Osteocyte (in vitro differentiated cells): ENCODE data around the gene ZNF502. TPM values are rescaled to one million over a fixed set of nuclear protein-coding genes. Genes with fewer than 3 reads are reported as not detected.

Source experiments
- DNase-seq: peaks from one replicate; pipeline ENCODE4 v3.0.0; 2021; ENCODE audit warnings: mixed read lengths; ENCODE audit not compliant: unreplicated experiment; ENCODE audit errors: extremely low spot score
- H3K27ac Mint-ChIP-seq: one replicate; pipeline ENCODE4 v1.8.0; 2021; ENCODE audit warnings: mild to moderate bottlenecking, mixed read lengths; ENCODE audit not compliant: unreplicated experiment
- H3K27me3 Mint-ChIP-seq: one replicate; pipeline ENCODE4 v1.8.0; 2021; ENCODE audit warnings: mixed read lengths; ENCODE audit not compliant: unreplicated experiment
- H3K36me3 Mint-ChIP-seq: one replicate; pipeline ENCODE4 v1.8.0; 2021; ENCODE audit warnings: mixed read lengths; ENCODE audit not compliant: unreplicated experiment
- H3K4me1 Mint-ChIP-seq: one replicate; pipeline ENCODE4 v1.8.0; 2021; ENCODE audit warnings: mixed read lengths; ENCODE audit not compliant: unreplicated experiment
- H3K4me3 Mint-ChIP-seq: one replicate; pipeline ENCODE4 v1.8.0; 2021; ENCODE audit warnings: mild to moderate bottlenecking, moderate library complexity, mixed read lengths; ENCODE audit not compliant: unreplicated experiment
- H3K9me3 Mint-ChIP-seq: one replicate; pipeline ENCODE4 v1.8.0; 2021; ENCODE audit warnings: mixed read lengths; ENCODE audit not compliant: unreplicated experiment
- total RNA-seq: library from RNA; stranded (reverse); gene quantifications from 2 replicates; pipeline ENCODE4 v1.2.1, GENCODE V29; 2021
- TF ChIP-seq, protein P1 (sequence below): fragments of 200-600 bp; sonication (generic); IDR thresholded peaks from 2 replicates; pipeline ENCODE4 v1.5.0; 2021; ENCODE audit warnings: antibody characterized with exemption, mild to moderate bottlenecking, moderate library complexity

ZNF502 gene
- total RNA-seq, 1 donor from 2014 or later: not detected

DNA sequence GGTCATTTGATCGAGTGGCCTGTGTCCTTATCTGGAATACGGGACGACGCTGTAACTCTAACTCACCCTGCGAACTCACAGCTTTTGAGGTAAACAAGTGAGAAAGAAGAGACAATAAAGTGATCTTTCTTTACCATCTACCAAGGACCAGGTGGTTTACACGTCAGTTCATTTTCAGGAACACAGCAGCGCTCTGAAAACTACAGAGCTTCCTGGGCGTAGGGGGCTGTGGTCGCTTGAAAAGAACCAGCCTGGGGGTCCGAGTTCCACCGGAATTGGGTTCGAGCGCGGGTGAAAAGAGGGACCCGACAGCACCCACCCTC is 48.6 kb downstream of the ZNF502 start:
- H3K9me3 Mint-ChIP-seq: peaks cover 22% of the 10 kb centered on the region
- TF ChIP-seq, protein P1, sequence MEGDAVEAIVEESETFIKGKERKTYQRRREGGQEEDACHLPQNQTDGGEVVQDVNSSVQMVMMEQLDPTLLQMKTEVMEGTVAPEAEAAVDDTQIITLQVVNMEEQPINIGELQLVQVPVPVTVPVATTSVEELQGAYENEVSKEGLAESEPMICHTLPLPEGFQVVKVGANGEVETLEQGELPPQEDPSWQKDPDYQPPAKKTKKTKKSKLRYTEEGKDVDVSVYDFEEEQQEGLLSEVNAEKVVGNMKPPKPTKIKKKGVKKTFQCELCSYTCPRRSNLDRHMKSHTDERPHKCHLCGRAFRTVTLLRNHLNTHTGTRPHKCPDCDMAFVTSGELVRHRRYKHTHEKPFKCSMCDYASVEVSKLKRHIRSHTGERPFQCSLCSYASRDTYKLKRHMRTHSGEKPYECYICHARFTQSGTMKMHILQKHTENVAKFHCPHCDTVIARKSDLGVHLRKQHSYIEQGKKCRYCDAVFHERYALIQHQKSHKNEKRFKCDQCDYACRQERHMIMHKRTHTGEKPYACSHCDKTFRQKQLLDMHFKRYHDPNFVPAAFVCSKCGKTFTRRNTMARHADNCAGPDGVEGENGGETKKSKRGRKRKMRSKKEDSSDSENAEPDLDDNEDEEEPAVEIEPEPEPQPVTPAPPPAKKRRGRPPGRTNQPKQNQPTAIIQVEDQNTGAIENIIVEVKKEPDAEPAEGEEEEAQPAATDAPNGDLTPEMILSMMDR: no peak
- peak overlapping the region; percentile 78 for H3K27ac Mint-ChIP-seq
- H3K4me3 Mint-ChIP-seq: peak overlapping the region; percentile 83
- peaks cover 31% of the 10 kb centered on the region for H3K36me3 Mint-ChIP-seq
- no peaks in the 10 kb centered on the region for H3K27me3 Mint-ChIP-seq
- peaks cover 16% of the 10 kb centered on the region for H3K4me1 Mint-ChIP-seq
- no peak for DNase-seq

DNA sequence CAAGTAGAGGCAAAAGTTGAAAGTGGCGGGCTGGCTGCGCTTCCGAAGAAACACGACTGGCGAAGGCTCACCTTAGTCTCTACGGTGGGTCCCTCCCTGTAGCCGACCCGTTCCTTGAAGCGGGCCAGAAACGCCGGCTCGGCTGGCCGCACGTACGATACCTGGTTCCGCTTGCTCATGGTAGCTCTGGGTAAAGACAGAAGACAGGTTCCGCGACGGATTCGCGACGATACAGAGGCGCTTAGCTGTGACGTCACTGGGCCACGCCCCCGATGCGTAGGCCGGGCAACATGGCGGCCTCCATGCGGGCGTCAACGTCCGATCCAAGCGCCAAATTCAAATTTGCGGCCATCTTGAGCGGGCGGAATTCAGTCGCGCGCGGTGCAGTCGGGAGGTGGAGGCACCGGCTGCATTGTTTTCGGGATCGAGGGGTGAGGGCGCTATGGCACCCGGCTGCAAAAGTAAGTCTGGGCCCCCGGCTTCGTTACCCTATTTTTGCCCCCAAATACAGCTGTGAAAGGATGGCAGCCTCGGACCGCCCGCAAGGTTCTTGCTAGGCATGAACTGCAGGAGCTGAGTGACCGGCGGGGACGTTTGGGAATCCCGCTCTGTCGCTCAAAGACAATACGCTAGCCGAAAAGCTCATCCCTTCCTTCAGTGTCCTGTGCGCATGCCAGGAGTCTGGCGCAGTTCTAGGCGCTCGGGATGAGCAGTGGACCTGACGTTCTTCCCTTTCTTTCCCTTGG is 49.1 kb downstream of the ZNF502 start, which contains the start of the genes KIAA1143 and KIF15:
Gene KIAA1143 (minus strand): TSS at position 196 of the 746 bp plus-strand sequence. CDS start 17 bp downstream, at position 179.
Gene KIF15 (plus strand): TSS at position 371 of the 746 bp plus-strand sequence. CDS start 72 bp downstream, at position 443.
- Mint-ChIP-seq H3K27me3 (no peaks in the 10 kb centered on the region), H3K4me1 (peaks cover 16% of the 10 kb centered on the region), H3K27ac (peak within 1 kb of the TSS; percentile 78), H3K4me3 (peak within 1 kb of the TSS; percentile 83), H3K9me3 (peaks cover 22% of the 10 kb centered on the region), H3K36me3 (peaks cover 26% of the 10 kb centered on the region)
- peak; percentile 97 for DNase-seq
- TF ChIP-seq, protein P1: no peak

DNA sequence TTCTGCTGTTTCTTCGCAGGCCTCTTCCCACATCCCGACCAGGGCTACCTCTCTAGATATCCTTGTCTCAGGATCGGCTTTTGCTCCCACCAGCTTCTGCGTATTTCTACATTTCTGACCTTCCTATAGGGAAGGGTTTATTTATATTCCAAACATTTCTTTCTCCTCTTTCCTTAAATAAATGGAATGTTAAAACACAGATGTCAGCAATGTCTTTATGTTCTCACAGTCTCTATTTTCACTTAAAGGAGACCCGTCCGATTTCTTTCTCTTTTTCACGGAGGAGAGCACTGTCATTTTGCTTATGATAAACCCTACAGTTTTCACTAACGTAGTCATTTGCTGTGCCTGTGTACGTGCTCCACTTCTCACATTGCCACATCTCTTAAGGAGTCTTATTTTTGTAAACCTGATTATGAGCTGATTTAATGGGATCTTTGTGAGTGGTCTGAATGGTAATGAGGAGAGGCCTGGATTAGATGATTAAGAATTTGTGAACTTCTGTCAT is 49.8 kb downstream of the ZNF502 start:
- H3K27me3 Mint-ChIP-seq: no peaks in the 10 kb centered on the region
- TF ChIP-seq, protein P1: no peak
- H3K36me3 Mint-ChIP-seq: peaks cover 25% of the 10 kb centered on the region
- no peak for DNase-seq
- peak overlapping the region; percentile 83 for H3K4me3 Mint-ChIP-seq
- peaks cover 22% of the 10 kb centered on the region for H3K9me3 Mint-ChIP-seq
- peaks cover 16% of the 10 kb centered on the region for H3K4me1 Mint-ChIP-seq
- peak overlapping the region; percentile 78 for H3K27ac Mint-ChIP-seq

DNA sequence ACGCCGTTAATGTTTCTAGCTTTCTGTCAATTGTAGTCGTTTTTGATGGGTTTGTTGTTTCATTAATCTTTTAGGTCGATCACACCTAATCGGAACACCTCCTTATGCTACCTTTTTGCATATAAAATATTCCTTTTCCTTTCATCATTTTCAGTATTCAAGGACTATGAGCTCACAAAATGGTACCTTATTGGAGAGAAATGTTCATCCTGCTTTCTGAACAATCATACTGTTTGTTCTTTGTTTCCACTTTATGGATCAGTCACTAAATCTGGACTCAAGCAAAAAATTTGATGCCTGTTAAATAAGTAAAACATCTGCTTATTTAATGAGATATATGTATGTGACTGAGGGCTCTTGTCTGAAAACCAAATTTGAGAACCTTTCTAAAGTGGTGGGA is 50.2 kb downstream of the ZNF502 start:
- TF ChIP-seq, protein P1: no peak
- Mint-ChIP-seq H3K4me3 (peak overlapping the region; percentile 83), H3K4me1 (peaks cover 16% of the 10 kb centered on the region), H3K9me3 (peaks cover 19% of the 10 kb centered on the region), H3K27ac (peak overlapping the region; percentile 78), H3K36me3 (peaks cover 22% of the 10 kb centered on the region), H3K27me3 (no peaks in the 10 kb centered on the region)
- no peak for DNase-seq

- DNase-seq: no peak
- H3K36me3 Mint-ChIP-seq: peaks cover 7% of the 10 kb centered on the region
- H3K27me3 Mint-ChIP-seq: no peaks in the 10 kb centered on the region
- H3K27ac Mint-ChIP-seq: no peak overlapping the region
- TF ChIP-seq, protein P1: no peak
- no peak overlapping the region for H3K4me3 Mint-ChIP-seq
- peaks cover 5% of the 10 kb centered on the region for H3K9me3 Mint-ChIP-seq
- H3K4me1 Mint-ChIP-seq: peaks cover 16% of the 10 kb centered on the region
Measured at GRCh38 chr3:44764248-44764647, 51.8 kb downstream of the ZNF502 start.
